Sigmoid colon (tissue), 7 donors: Measurements from ENCODE around the gene SIX2. TPM values are rescaled to one million over a fixed set of nuclear protein-coding genes. Genes with fewer than 3 reads are reported as not detected.

Source experiments
- DNase-seq: peaks from one replicate; pipeline ENCODE4 v3.0.0-alpha.2; 2019
- H3K27ac ChIP-seq, 4 donors: fragments of 200-600 bp; sonication (generic); one replicate each; pipeline ENCODE4 v1.5.1; 2016 to 2019; ENCODE audit warnings: mild to moderate bottlenecking in 1 of 4
- H3K27me3 ChIP-seq, 3 donors: fragments of 200-600 bp; sonication (generic); one replicate each; pipeline ENCODE4 v1.5.1; 2019; ENCODE audit warnings: mild to moderate bottlenecking in 1 of 3
- H3K36me3 ChIP-seq, 4 donors: fragments of 200-600 bp; sonication (generic); one replicate each; pipeline ENCODE4 v1.5.1; 2016 to 2019
- H3K4me1 ChIP-seq, 4 donors: fragments of 200-600 bp; sonication (generic); one replicate each; pipeline ENCODE4 v1.5.1; 2017 to 2019
- H3K4me3 ChIP-seq, 4 donors: fragments of 200-600 bp; sonication (generic); one replicate each; pipeline ENCODE4 v1.5.1; 2017 to 2019; ENCODE audit warnings: mild to moderate bottlenecking in 2 of 4, moderate library complexity in 1 of 4
- H3K9me3 ChIP-seq, 4 donors: fragments of 200-600 bp in 3 of 4; sonication (generic) in 3 of 4; one replicate each; pipeline versions ENCODE4 v1.5.1 to v1.6.1; 2013 to 2019
- CTCF ChIP-seq, 4 experiments: fragments of 450-650 bp in 3 of 4; fragments of 200-600 bp in 1 of 4; IDR thresholded peaks; one replicate each; pipeline ENCODE4 v1.5.1; 2016 to 2019; ENCODE audit warnings: antibody characterized with exemption in 4 of 4, mild to moderate bottlenecking in 3 of 4, moderate library complexity in 2 of 4
- EP300 ChIP-seq, 4 donors: sonication (generic); formaldehyde crosslinking; IDR thresholded peaks; one replicate each; pipeline ENCODE4 v1.6.1; 2017; ENCODE audit warnings: antibody characterized with exemption in 4 of 4
- POLR2A ChIP-seq, 2 donors: fragments of 450-650 bp; IDR thresholded peaks; one replicate each; pipeline ENCODE4 v1.6.1; 2016; ENCODE audit warnings: antibody characterized with exemption in 2 of 2, mild to moderate bottlenecking in 2 of 2, moderate library complexity in 2 of 2
- POLR2AphosphoS5 ChIP-seq, 4 donors: sonication (generic); formaldehyde crosslinking; IDR thresholded peaks; one replicate each; pipeline ENCODE4 v1.6.1; 2017; ENCODE audit warnings: antibody characterized with exemption in 4 of 4
- WGBS, 2 donors: extraction: QIAGEN DNeasy Blood & Tissue Kit; methylation state at CpG; one replicate each; pipeline ENCODE4 v1.1.7; 2013; 5-methylcytosine and 5-hydroxymethylcytosine counted together
- intact Hi-C: fragments of 100-400 bp; cut with DNase I; formaldehyde crosslinking; loops from one replicate; pipeline ENCODE4 v1.15.1; 2023
- polyA plus RNA-seq, 3 donors: library from polyadenylated mRNA; stranded (reverse); fragments of 200-250 nt; gene quantifications; one replicate each; pipeline ENCODE4 v1.2.3, GENCODE V29; 2013
- total RNA-seq, 4 donors: library from RNA; depleted of rRNA; stranded (reverse); fragments of >200 nt; gene quantifications; one replicate each; pipeline ENCODE4 v1.1.0, GENCODE V29; 2016
- donor health status: healthy with polysubstance abuse.
- donor health status: Bipolar disorder and iron deficiency.
- donor health status: healthy.

Gene SIX2
- total and polyA plus RNA-seq, 7 donors: 0.03 to 1.7 TPM; not detected in 5

DNA sequence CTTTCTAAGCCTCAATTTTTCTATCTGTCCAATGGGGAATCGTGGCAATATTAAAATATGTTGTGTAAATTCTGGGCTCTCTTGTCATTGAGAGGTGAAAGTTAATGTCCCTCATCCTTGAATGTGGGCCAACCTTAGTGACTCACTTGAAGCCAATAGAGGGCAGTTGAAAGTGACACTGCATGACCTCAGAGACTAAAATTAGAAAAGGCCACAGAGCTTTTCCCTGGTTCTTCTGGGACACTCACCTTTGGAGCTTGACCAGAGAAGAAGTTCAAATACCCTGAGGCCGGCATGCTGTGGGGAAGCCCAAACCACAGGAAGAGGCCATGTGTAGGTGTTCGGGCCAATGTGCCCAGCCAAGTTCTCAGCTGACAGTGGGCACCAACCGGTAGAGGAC is 24.1 kb upstream of the SIX2 start:
- H3K9me3 ChIP-seq: no peaks in the 10 kb centered on the region
- H3K36me3 ChIP-seq: no peaks in the 10 kb centered on the region
- 85 to 88% methylated on average over 4 of the region's 4 CpGs for WGBS, 2 donors
- H3K4me3 ChIP-seq: no peak overlapping the region
- H3K4me1 ChIP-seq: no peaks in the 10 kb centered on the region
- peaks cover 0 to 6% (median 0%) of the 10 kb centered on the region in 3 donors for H3K27me3 ChIP-seq
- DNase-seq: no peak
- intact Hi-C loops: no loop called here
- TF ChIP-seq EP300 (IDR thresholded peaks at IDR 0.05) (no peak), POLR2AphosphoS5 (IDR thresholded peaks at IDR 0.05) (no peak), CTCF (IDR thresholded peaks at IDR 0.05) (no peak), POLR2A (IDR thresholded peaks at IDR 0.05) (no peak)
- H3K27ac ChIP-seq: no peak overlapping the region

GRCh38 chr2:45031028-45031427 is 21.8 kb upstream of the SIX2 start:
- Histone ChIP-seq H3K27ac (no peak overlapping the region), H3K9me3 (no peaks in the 10 kb centered on the region), H3K36me3 (no peaks in the 10 kb centered on the region), H3K4me1 (no peaks in the 10 kb centered on the region), H3K4me3 (no peak overlapping the region), H3K27me3 (peaks cover 0 to 6% (median 0%) of the 10 kb centered on the region in 3 donors)
- DNase-seq: no peak
- intact Hi-C loops: no loop called here
- WGBS, 2 donors: 87 to 89% methylated on average over 3 of the region's 3 CpGs
- TF ChIP-seq CTCF (IDR thresholded peaks at IDR 0.05) (no peak), EP300 (IDR thresholded peaks at IDR 0.05) (no peak), POLR2A (IDR thresholded peaks at IDR 0.05) (no peak), POLR2AphosphoS5 (IDR thresholded peaks at IDR 0.05) (no peak)

- DNase-seq: no peak
- Histone ChIP-seq H3K27me3 (peaks cover 0 to 6% (median 0%) of the 10 kb centered on the region in 3 donors), H3K4me1 (no peaks in the 10 kb centered on the region), H3K27ac (no peak overlapping the region), H3K4me3 (no peak overlapping the region), H3K9me3 (no peaks in the 10 kb centered on the region), H3K36me3 (no peaks in the 10 kb centered on the region)
- no peak for TF ChIP-seq CTCF (IDR thresholded peaks at IDR 0.05)
- TF ChIP-seq POLR2A (IDR thresholded peaks at IDR 0.05): no peak
- no peak for TF ChIP-seq POLR2AphosphoS5 (IDR thresholded peaks at IDR 0.05)
- no peak for TF ChIP-seq EP300 (IDR thresholded peaks at IDR 0.05)
- intact Hi-C loops: no loop called here
- 89 to 91% methylated on average over 4 of the region's 4 CpGs for WGBS, 2 donors
These were observed 21.3 kb upstream of the SIX2 start for GRCh38 chr2:45030553-45030952.

DNA sequence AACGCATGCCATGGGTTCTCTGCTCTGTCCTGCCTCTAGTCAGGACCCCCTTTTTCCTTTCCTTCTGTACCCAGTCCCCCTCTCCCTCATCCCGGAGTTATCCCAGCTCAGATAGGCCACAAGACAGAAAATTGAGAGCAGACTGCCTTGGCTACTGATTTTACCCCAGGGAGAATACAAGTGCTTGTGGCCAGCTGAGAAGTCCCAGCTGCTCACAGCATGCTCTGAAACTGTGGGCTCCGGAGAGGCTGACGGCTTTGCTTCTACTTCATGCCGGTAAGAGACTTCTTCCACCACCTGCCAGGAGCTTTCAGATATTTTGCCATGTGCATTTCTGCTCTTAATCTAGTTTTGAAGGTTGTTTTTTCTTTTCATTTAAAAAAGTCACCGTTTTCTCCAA is 20.0 kb upstream of the SIX2 start:
- no peak for DNase-seq
- intact Hi-C loops: no loop called here
- Histone ChIP-seq H3K36me3 (no peaks in the 10 kb centered on the region), H3K27me3 (peaks cover 0 to 6% (median 0%) of the 10 kb centered on the region in 3 donors), H3K4me1 (no peaks in the 10 kb centered on the region), H3K27ac (no peak overlapping the region), H3K4me3 (no peak overlapping the region), H3K9me3 (no peaks in the 10 kb centered on the region)
- WGBS, 2 donors: 76 to 85% methylated on average over 6 of the region's 6 CpGs
- no peak for TF ChIP-seq EP300 (IDR thresholded peaks at IDR 0.05)
- no peak for TF ChIP-seq POLR2AphosphoS5 (IDR thresholded peaks at IDR 0.05)
- no peak for TF ChIP-seq POLR2A (IDR thresholded peaks at IDR 0.05)
- TF ChIP-seq CTCF (IDR thresholded peaks at IDR 0.05): no peak

- H3K9me3 ChIP-seq: no peaks in the 10 kb centered on the region
- WGBS, 2 donors: 93 to 97% methylated on average over 1 of the region's 1 CpG
- intact Hi-C loops: no loop called here
These were observed 19.0 kb upstream of the SIX2 start for GRCh38 chr2:45028276-45028675.

More at GRCh38 chr2:45028276-45028675, 19.0 kb upstream of the SIX2 start:
- no peaks in the 10 kb centered on the region for H3K4me1 ChIP-seq
- peaks cover 0 to 6% (median 0%) of the 10 kb centered on the region in 3 donors for H3K27me3 ChIP-seq
- H3K27ac ChIP-seq: no peak overlapping the region
- no peak overlapping the region for H3K4me3 ChIP-seq
- no peak for DNase-seq
- TF ChIP-seq EP300 (IDR thresholded peaks at IDR 0.05) (no peak), CTCF (IDR thresholded peaks at IDR 0.05) (no peak), POLR2AphosphoS5 (IDR thresholded peaks at IDR 0.05) (no peak), POLR2A (IDR thresholded peaks at IDR 0.05) (no peak)
- H3K36me3 ChIP-seq: no peaks in the 10 kb centered on the region
